ENCODE data around the gene C10orf62.
"Not testable (repeated sequence)": the region's sequence is repeated elsewhere in the genome, so short reads cannot be mapped to it uniquely, and the experiment has no call there.

- not testable (repeated sequence) for TF ChIP-seq CTCF (IDR thresholded peaks at IDR 0.05; ENCODE audit: insufficient read depth, low read length); POLR2AphosphoS5 (IDR thresholded peaks at IDR 0.05; ENCODE audit: low read depth)
- TF ChIP-seq, protein P1, sequence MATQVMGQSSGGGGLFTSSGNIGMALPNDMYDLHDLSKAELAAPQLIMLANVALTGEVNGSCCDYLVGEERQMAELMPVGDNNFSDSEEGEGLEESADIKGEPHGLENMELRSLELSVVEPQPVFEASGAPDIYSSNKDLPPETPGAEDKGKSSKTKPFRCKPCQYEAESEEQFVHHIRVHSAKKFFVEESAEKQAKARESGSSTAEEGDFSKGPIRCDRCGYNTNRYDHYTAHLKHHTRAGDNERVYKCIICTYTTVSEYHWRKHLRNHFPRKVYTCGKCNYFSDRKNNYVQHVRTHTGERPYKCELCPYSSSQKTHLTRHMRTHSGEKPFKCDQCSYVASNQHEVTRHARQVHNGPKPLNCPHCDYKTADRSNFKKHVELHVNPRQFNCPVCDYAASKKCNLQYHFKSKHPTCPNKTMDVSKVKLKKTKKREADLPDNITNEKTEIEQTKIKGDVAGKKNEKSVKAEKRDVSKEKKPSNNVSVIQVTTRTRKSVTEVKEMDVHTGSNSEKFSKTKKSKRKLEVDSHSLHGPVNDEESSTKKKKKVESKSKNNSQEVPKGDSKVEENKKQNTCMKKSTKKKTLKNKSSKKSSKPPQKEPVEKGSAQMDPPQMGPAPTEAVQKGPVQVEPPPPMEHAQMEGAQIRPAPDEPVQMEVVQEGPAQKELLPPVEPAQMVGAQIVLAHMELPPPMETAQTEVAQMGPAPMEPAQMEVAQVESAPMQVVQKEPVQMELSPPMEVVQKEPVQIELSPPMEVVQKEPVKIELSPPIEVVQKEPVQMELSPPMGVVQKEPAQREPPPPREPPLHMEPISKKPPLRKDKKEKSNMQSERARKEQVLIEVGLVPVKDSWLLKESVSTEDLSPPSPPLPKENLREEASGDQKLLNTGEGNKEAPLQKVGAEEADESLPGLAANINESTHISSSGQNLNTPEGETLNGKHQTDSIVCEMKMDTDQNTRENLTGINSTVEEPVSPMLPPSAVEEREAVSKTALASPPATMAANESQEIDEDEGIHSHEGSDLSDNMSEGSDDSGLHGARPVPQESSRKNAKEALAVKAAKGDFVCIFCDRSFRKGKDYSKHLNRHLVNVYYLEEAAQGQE (IDR thresholded peaks at IDR 0.05; ENCODE audit: insufficient replicate concordance, low read depth) = not testable (repeated sequence)
Measured at GRCh38 chr10:97555541-97555940, 34.0 kb upstream of the C10orf62 start.
